GM10248 (cell line): Measurements from ENCODE around the gene ZCCHC7.

ENCODE experiments used
- CTCF ChIA-PET: fragments of 300-600 bp; sonication (Branson Sonifier 250); formaldehyde crosslinking; extraction: SDS; loops from one replicate; lab custom pipeline; 2021; ENCODE audit warnings: antibody characterized with exemption; lab: Yijun Ruan, JAX
- POLR2A ChIA-PET: fragments of 350-650 bp; sonication (Branson Sonifier 250); formaldehyde crosslinking; extraction: SDS; loops from one replicate; lab custom pipeline; 2020; ENCODE audit warnings: antibody characterized with exemption; lab: Yijun Ruan, JAX
- DNase-seq: peaks from one replicate; pipeline ENCODE4 v3.0.0; 2012; ENCODE audit errors: extremely low spot score
- CTCF ChIP-seq: IDR thresholded peaks from 2 replicates; pipeline ENCODE4 v1.5.1; 2012; ENCODE audit warnings: mild to moderate bottlenecking, low read depth; ENCODE audit errors: extremely low read depth, missing control alignments, control extremely low read depth

ZCCHC7 gene

DNA sequence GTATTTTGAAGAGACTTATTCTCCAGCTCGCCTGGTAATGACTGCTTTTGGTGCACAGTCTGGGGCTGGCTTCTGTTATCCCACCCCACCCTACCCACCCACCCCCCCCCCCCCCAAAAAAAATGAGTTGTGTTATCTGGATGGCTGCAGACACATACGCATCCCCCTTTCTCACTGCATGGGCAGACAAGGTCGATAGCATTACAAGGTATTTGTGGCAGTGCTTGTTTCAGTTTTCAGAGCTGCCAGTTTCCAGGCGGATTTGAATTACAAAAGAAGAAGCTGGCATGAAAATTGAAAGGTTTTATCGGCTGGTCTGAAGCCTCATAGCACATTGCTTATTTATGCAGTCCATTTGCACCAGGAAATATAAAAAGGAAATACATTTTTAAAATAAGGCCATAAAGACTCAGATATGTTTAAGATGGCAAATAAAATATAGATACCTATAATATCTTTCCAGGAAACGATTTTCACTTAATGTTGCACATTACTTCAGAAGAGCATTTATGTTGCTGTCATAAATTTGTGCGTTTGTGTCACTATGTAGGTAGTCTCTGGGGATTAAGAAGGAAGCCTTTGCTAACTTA lies 217.0 kb downstream of the ZCCHC7 start:
- no peak for TF ChIP-seq CTCF
- CTCF ChIA-PET, result interaction anchor here (0.9 to 2.8 kb wide), 15 partner anchors 8 to 464 kb away, joined by 3 to 10 read pairs (median 3); no protein-coding TSS in a partner anchor
- no peak for DNase-seq
- POLR2A ChIA-PET, result interaction anchor here (0.6 kb wide), 1 partner anchor 353 kb away, joined by 5 read pairs; no protein-coding TSS in a partner anchor

GRCh38 chr9:37338218-37338617 lies 217.8 kb downstream of the ZCCHC7 start:
- DNase-seq, result no peak
- ChIA-PET POLR2A (no interaction called here), CTCF (interaction anchor here (0.9 to 2.8 kb wide), 8 partner anchors 8 to 342 kb away, joined by 3 to 10 read pairs (median 4); no protein-coding TSS in a partner anchor)
- TF ChIP-seq CTCF, result no peak

DNA sequence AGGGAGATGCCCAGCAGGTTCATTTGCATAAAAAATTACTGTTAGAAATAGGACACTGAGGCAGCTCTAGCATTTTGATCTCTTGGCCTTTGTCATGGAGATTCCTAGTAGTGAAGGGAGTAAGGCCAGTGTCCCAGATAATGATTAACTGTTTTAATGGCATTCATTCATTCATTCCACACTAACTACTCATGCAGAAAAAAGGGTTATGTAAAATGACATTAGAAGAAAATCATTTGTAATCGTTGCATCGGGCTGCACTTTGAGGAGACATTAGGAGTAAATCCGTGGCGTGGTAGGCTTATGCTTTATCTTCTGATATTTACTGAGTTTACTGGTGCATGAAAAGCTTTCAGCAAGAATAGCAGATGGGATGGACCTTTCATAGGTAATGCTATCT lies 219.5 kb downstream of the ZCCHC7 start:
- TF ChIP-seq CTCF, result no peak
- no peak for DNase-seq
- POLR2A ChIA-PET, result no interaction called here
- CTCF ChIA-PET, result interaction anchor here (1.1 to 4.2 kb wide), 7 partner anchors 11 to 42 kb away, joined by 3 to 38 read pairs (median 3); no protein-coding TSS in a partner anchor

GRCh38 chr9:37340961-37341360 lies 220.6 kb downstream of the ZCCHC7 start:
- CTCF ChIA-PET, result interaction anchor here (0.7 to 4.2 kb wide), 7 partner anchors 10 to 70 kb away, joined by 3 to 38 read pairs (median 5); no protein-coding TSS in a partner anchor
- POLR2A ChIA-PET, result no interaction called here

DNA sequence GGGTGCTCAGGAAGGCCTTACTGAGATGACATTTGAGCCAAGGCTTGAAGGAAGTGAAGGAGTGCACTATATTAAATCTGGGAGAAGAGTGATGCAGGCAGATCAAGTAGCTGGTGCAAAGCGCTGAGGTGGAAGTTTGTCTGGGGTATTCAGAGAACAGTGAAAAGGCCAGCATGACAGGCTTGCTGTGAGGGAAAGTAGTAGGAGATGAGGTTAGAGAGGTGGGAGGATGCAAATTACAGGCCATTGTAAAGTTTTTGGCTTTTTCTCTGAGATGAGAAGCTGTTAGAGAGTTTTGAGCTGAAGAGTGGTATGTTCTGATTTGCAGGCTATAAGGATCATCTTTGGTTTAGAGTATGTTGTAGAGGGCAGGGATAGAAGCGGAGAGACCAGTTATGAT lies 221.3 kb downstream of the ZCCHC7 start:
- no peak for TF ChIP-seq CTCF
- ChIA-PET POLR2A (no interaction called here), CTCF (interaction anchor here (0.7 to 4.2 kb wide), 11 partner anchors 9 to 70 kb away, joined by 3 to 38 read pairs (median 4); no protein-coding TSS in a partner anchor)
- no peak for DNase-seq

More at GRCh38 chr9:37340961-37341360, 220.6 kb downstream of the ZCCHC7 start:
- no peak for TF ChIP-seq CTCF
- DNase-seq, result no peak

- no peak for DNase-seq
- ChIA-PET CTCF (interaction anchor here (0.9 to 4.2 kb wide), 8 partner anchors 8 to 69 kb away, joined by 3 to 38 read pairs (median 4); no protein-coding TSS in a partner anchor), POLR2A (no interaction called here)
- no peak for TF ChIP-seq CTCF
These were observed 222.1 kb downstream of the ZCCHC7 start for GRCh38 chr9:37342493-37342892.
